Smooth muscle cell (in vitro differentiated cells): Measurements from ENCODE around the gene LTB4R. TPM values are rescaled to one million over a fixed set of nuclear protein-coding genes. Genes with fewer than 3 reads are reported as not detected.

Experiments used
- DNase-seq: peaks from one replicate; lab custom pipeline; 2025; ENCODE audit not compliant: unreplicated experiment; lab: John Stamatoyannopoulos, UW
- H2AFZ ChIP-seq: fragments of 200-600 bp; sonication (generic); 2 replicates; pipeline ENCODE4 v1.6.0; 2016; ENCODE audit warnings: antibody characterized with exemption, low read depth, mild to moderate bottlenecking
- H3F3A ChIP-seq: fragments of 200-600 bp; sonication (generic); 2 replicates; pipeline ENCODE4 v1.6.0; 2017; ENCODE audit warnings: antibody characterized with exemption, low read depth
- H3K27ac ChIP-seq: fragments of 200-600 bp; sonication (generic); 2 replicates; pipeline ENCODE4 v1.5.1; 2016; ENCODE audit warnings: low read depth, mild to moderate bottlenecking
- H3K27me3 ChIP-seq: fragments of 200-600 bp; sonication (generic); 2 replicates; pipeline ENCODE4 v1.6.1; 2016; ENCODE audit warnings: low read depth, mild to moderate bottlenecking
- H3K36me3 ChIP-seq: fragments of 200-600 bp; sonication (generic); 2 replicates; pipeline ENCODE4 v1.5.1; 2016; ENCODE audit warnings: low read depth
- H3K4me1 ChIP-seq: fragments of 200-600 bp; sonication (generic); 2 replicates; pipeline ENCODE4 v1.5.1; 2016; ENCODE audit warnings: low read depth
- H3K4me2 ChIP-seq: fragments of 200-600 bp; sonication (generic); 2 replicates; pipeline ENCODE4 v1.6.0; 2016; ENCODE audit warnings: mild to moderate bottlenecking
- H3K4me3 ChIP-seq: fragments of 200-600 bp; sonication (generic); 2 replicates; pipeline ENCODE4 v1.5.1; 2016; ENCODE audit warnings: mild to moderate bottlenecking
- H3K79me2 ChIP-seq: fragments of 200-600 bp; sonication (generic); 2 replicates; pipeline ENCODE4 v1.6.0; 2016; ENCODE audit warnings: low read depth, mild to moderate bottlenecking
- H3K9ac ChIP-seq: fragments of 200-600 bp; sonication (generic); 2 replicates; pipeline ENCODE4 v1.6.0; 2016; ENCODE audit warnings: low read depth
- H3K9me3 ChIP-seq: fragments of 200-600 bp; sonication (generic); replicated peaks from 2 replicates; pipeline ENCODE4 v1.5.1; 2016; ENCODE audit warnings: low read depth
- H4K20me1 ChIP-seq: fragments of 200-600 bp; sonication (generic); 2 replicates; pipeline ENCODE4 v1.6.0; 2016; ENCODE audit warnings: low read depth
- CTCF ChIP-seq: fragments of 200-600 bp; sonication (generic); IDR thresholded peaks from 2 replicates; pipeline ENCODE4 v1.5.1; 2017; ENCODE audit warnings: borderline replicate concordance, mild to moderate bottlenecking, antibody characterized with exemption; ENCODE audit not compliant: insufficient read depth, poor library complexity, severe bottlenecking
- WGBS: methylation state at CpG from one replicate; pipeline ENCODE4 v1.1.7; 2016; ENCODE audit warnings: low lambda C conversion rate; 5-methylcytosine and 5-hydroxymethylcytosine counted together
- polyA plus RNA-seq: library from polyadenylated mRNA; unstranded; fragments of >200 nt; fragmentation: Nextera tagmentation; extraction: Ambion mirVana; gene quantifications from 2 replicates; pipeline ENCODE4 v1.2.1, GENCODE V29; 2016
- total RNA-seq: library from RNA; depleted of rRNA; stranded (reverse); fragments of >200 nt; gene quantifications from 2 replicates; pipeline ENCODE4 v1.2.3, GENCODE V29; 2014

Gene LTB4R
- total and polyA plus RNA-seq, 2 experiments from 2014 or later = 1.6 to 2.7 TPM

- Histone ChIP-seq H3K27me3 (no peaks in the 10 kb centered on the region), H3K9ac (peak within 1 kb of the TSS; percentile 98), H3F3A (no peaks in the 10 kb centered on the region), H3K36me3 (no peaks in the 10 kb centered on the region), H2AFZ (peak within 1 kb of the TSS; percentile 94), H3K27ac (peak within 1 kb of the TSS; percentile 90), H3K9me3 (no peaks in the 10 kb centered on the region), H3K4me1 (no peaks in the 10 kb centered on the region), H4K20me1 (no peaks in the 10 kb centered on the region), H3K4me2 (peak within 1 kb of the TSS; percentile 97), H3K4me3 (peak within 1 kb of the TSS; percentile 95), H3K79me2 (no peaks in the 10 kb centered on the region)
- DNase-seq = peak; percentile 42
- TF ChIP-seq CTCF = peak; percentile 64
- WGBS = 1% methylated on average over 55 of the region's 61 CpGs
Measured at GRCh38 chr14:24271134-24271833, 40.0 kb upstream of the LTB4R start, which contains the start of gene RABGGTA. RABGGTA (minus strand) TSS chr14:24271597; CDS start chr14:24271115, 482 bp downstream.

GRCh38 chr14:24271834-24272263 lies 39.5 kb upstream of the LTB4R start:
- Histone ChIP-seq H3K4me2 (peak overlapping the region; percentile 97), H3K27me3 (no peaks in the 10 kb centered on the region), H3F3A (no peaks in the 10 kb centered on the region), H4K20me1 (no peaks in the 10 kb centered on the region), H3K4me1 (no peaks in the 10 kb centered on the region), H2AFZ (peak overlapping the region; percentile 94), H3K27ac (no peak overlapping the region), H3K36me3 (no peaks in the 10 kb centered on the region), H3K9me3 (no peaks in the 10 kb centered on the region), H3K79me2 (no peaks in the 10 kb centered on the region), H3K9ac (peak overlapping the region; percentile 98), H3K4me3 (peak overlapping the region; percentile 95)
- WGBS = 30% methylated on average over 3 of the region's 3 CpGs
- no peak for TF ChIP-seq CTCF
- DNase-seq = no peak

- H3K36me3 ChIP-seq = no peaks in the 10 kb centered on the region
- H3K4me3 ChIP-seq = no peak overlapping the region
- no peaks in the 10 kb centered on the region for H4K20me1 ChIP-seq
- TF ChIP-seq CTCF = no peak
- no peaks in the 10 kb centered on the region for H3K9me3 ChIP-seq
- no peaks in the 10 kb centered on the region for H3K27me3 ChIP-seq
- no peaks in the 10 kb centered on the region for H3F3A ChIP-seq
- no peak for DNase-seq
- H2AFZ ChIP-seq = no peak overlapping the region
- H3K4me1 ChIP-seq = no peaks in the 10 kb centered on the region
- H3K4me2 ChIP-seq = no peak overlapping the region
- H3K79me2 ChIP-seq = no peaks in the 10 kb centered on the region
- WGBS = 90% methylated on average over 2 of the region's 2 CpGs
- H3K27ac ChIP-seq = no peak overlapping the region
- no peak overlapping the region for H3K9ac ChIP-seq
Measured at GRCh38 chr14:24272467-24272866, 38.8 kb upstream of the LTB4R start.

DNA sequence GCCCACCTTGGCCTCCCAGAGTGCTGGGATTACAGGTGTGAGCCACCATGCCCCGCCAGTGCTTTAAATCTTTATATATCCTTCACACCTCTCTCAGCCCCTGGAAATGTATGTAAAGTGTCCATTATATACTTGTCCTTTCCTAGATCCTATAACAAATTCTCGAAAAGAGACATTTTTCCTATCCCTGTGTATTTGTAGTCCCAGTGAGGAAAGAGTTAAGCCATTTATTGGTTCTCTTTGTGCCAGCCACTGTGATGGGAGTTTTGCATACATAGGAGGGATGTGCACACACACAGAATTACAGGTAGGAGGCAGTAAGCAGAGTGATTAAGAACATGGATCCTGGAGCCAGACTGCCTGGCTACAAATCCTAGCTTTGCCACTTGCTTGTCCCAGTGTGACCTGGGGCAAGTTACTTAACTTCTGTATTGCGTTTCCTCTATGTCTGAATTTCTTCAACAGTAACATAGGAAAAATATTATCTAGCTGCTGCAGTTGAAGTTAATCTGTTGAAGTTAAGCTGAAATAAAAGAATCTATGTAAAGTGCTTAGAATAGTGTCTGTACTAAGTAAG lies 37.8 kb upstream of the LTB4R start:
- no peak for DNase-seq
- Histone ChIP-seq H3K4me3 (no peak overlapping the region), H3K4me1 (no peaks in the 10 kb centered on the region), H3F3A (no peaks in the 10 kb centered on the region), H4K20me1 (no peaks in the 10 kb centered on the region), H3K27me3 (no peaks in the 10 kb centered on the region), H3K9me3 (no peaks in the 10 kb centered on the region), H3K9ac (no peak overlapping the region), H3K79me2 (no peaks in the 10 kb centered on the region), H3K4me2 (no peak overlapping the region), H3K27ac (no peak overlapping the region), H3K36me3 (no peaks in the 10 kb centered on the region), H2AFZ (no peak overlapping the region)
- WGBS = 60% methylated on average over 3 of the region's 3 CpGs
- no peak for TF ChIP-seq CTCF
